Gastrocnemius medialis (tissue), 4 donors: ENCODE measurements around the gene MPHOSPH6.
A peak's percentile ranks its signal among the peaks of the same experiment; 100 is the strongest.

Experiments
- POLR2A ChIP-seq, 2 donors: fragments of 450-650 bp; IDR thresholded peaks; one replicate each; pipeline ENCODE4 v1.6.1; 2017; ENCODE audit warnings: antibody characterized with exemption in 2 of 2, mild to moderate bottlenecking in 2 of 2, moderate library complexity in 2 of 2
- TF ChIP-seq, protein P1 (sequence below), 5 experiments: fragments of 450-650 bp in 3 of 5; fragments of 200-600 bp in 2 of 5; sonication (generic) in 2 of 5; IDR thresholded peaks in 4 of 5; conservative IDR thresholded peaks in 1 of 5; 1 replicate in 4 of 5; 2 replicates in 1 of 5; pipeline ENCODE4 v1.5.1; 2016 to 2019; ENCODE audit warnings: antibody characterized with exemption in 5 of 5, mild to moderate bottlenecking in 3 of 5, moderate library complexity in 3 of 5

DNA sequence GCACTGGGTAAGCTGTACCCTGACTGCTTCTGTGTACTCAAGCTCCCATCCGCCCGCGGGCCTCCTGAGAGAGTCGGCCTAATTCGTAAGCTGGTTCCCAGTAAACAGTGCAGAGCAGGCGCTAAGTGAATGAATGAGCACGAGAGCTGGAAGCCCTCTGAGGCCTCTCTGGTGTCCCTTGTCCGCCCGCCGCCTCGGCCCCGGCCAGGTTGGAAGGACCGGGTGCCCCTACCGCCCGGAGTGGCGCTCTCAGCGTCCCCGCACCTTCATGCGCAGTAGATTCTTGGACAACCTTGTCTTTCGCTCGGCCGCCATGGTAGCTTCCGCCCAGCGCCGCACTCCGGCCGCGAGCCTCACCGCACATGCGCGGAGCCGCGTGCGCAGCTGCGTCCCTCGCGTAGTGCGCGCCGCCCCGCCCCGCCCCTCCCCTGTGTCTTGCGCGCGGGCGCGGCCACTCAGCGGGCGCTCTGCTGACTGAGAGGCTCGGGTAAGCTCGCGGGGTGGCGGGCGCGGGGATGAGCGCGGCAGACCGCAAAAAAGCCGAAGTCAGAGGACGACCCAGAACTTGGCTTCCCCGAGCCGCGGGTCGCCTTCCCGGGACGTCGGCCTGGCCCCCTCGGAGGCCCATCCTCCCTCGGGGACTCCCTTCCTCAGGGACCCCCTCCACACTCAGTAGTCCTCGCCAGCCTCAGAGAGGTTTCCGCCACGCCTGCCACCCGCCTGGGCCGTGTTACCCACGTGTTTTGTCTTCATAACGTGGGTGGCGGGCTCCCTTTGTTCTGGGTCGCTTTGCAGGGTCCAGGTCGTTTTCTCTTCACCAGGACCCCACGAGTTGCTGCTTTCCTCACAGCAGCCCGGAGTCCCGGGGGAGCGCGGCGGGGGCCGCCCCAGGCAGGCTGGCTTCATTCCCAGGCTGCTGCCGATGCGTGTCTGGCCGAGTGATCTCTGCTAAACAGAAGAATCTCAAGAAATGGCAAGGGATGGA is at the start of gene MPHOSPH6:
- TF ChIP-seq, protein P1, sequence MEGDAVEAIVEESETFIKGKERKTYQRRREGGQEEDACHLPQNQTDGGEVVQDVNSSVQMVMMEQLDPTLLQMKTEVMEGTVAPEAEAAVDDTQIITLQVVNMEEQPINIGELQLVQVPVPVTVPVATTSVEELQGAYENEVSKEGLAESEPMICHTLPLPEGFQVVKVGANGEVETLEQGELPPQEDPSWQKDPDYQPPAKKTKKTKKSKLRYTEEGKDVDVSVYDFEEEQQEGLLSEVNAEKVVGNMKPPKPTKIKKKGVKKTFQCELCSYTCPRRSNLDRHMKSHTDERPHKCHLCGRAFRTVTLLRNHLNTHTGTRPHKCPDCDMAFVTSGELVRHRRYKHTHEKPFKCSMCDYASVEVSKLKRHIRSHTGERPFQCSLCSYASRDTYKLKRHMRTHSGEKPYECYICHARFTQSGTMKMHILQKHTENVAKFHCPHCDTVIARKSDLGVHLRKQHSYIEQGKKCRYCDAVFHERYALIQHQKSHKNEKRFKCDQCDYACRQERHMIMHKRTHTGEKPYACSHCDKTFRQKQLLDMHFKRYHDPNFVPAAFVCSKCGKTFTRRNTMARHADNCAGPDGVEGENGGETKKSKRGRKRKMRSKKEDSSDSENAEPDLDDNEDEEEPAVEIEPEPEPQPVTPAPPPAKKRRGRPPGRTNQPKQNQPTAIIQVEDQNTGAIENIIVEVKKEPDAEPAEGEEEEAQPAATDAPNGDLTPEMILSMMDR (IDR thresholded peaks at IDR 0.05 in 4 of 5, conservative IDR thresholded peaks at IDR 0.05 in 1 of 5) = peak in 1 of 5 experiments; percentile 25
- TF ChIP-seq POLR2A (IDR thresholded peaks at IDR 0.05) = no peak
